Spleen (tissue), 11 donors: Measurements from ENCODE around the gene PEAK1. TPM values are rescaled to one million over a fixed set of nuclear protein-coding genes. Genes with fewer than 3 reads are reported as not detected.

ENCODE experiments used
- DNase-seq: peaks from one replicate; pipeline ENCODE4 v3.0.0-alpha.2; 2020
- H3K27ac ChIP-seq, 8 donors: fragments of 200-600 bp; sonication (generic) in 7 of 8; 1 replicate in 4 of 8; 2 replicates in 4 of 8; pipeline versions ENCODE4 v1.5.0 to v1.8.0; 2016 to 2021; ENCODE audit warnings: inconsistent platforms in 4 of 8, mild to moderate bottlenecking in 4 of 8, moderate library complexity in 1 of 8
- H3K27me3 ChIP-seq, 7 donors: fragments of 200-600 bp; sonication (generic) in 6 of 7; replicated peaks in 1 of 7; 1 replicate in 4 of 7; 2 replicates in 3 of 7; pipeline versions ENCODE4 v1.5.0 to v1.8.0; 2016 to 2021; ENCODE audit warnings: inconsistent platforms in 3 of 7, mild to moderate bottlenecking in 1 of 7
- H3K36me3 ChIP-seq, 6 donors: fragments of 200-600 bp; sonication (generic) in 5 of 6; 1 replicate in 4 of 6; 2 replicates in 2 of 6; pipeline versions ENCODE4 v1.5.0 to v1.8.0; 2016 to 2021; ENCODE audit warnings: inconsistent platforms in 2 of 6
- H3K4me1 ChIP-seq, 6 donors: fragments of 200-600 bp; sonication (generic) in 5 of 6; 1 replicate in 3 of 6; 2 replicates in 3 of 6; pipeline versions ENCODE4 v1.5.0 to v1.8.0; 2016 to 2021; ENCODE audit warnings: inconsistent platforms in 3 of 6
- H3K4me3 ChIP-seq, 8 donors: fragments of 200-600 bp; sonication (generic) in 7 of 8; 1 replicate in 4 of 8; 2 replicates in 4 of 8; pipeline versions ENCODE4 v1.5.0 to v1.8.0; 2016 to 2021; ENCODE audit warnings: inconsistent platforms in 4 of 8, mild to moderate bottlenecking in 4 of 8, moderate library complexity in 2 of 8
- H3K9me3 ChIP-seq, 8 donors: fragments of 200-600 bp; sonication (generic) in 7 of 8; 1 replicate in 4 of 8; 2 replicates in 4 of 8; pipeline versions ENCODE4 v1.5.0 to v1.8.0; 2016 to 2021; ENCODE audit warnings: inconsistent platforms in 4 of 8
- CTCF ChIP-seq, 11 experiments: fragments of 200-600 bp in 7 of 11; fragments of 450-650 bp in 4 of 11; sonication (generic) in 4 of 11; IDR thresholded peaks in 8 of 11; conservative IDR thresholded peaks in 3 of 11; 1 replicate in 7 of 11; 2 replicates in 4 of 11; pipeline versions ENCODE4 v1.4.0 to v1.8.0; 2016 to 2021; ENCODE audit warnings: antibody characterized with exemption in 11 of 11, inconsistent platforms in 4 of 11, mild to moderate bottlenecking in 1 of 11
- POLR2A ChIP-seq, 3 donors: fragments of 450-650 bp; IDR thresholded peaks; one replicate each; pipeline ENCODE4 v1.5.1; 2017; ENCODE audit warnings: antibody characterized with exemption in 3 of 3, mild to moderate bottlenecking in 1 of 3
- POLR2AphosphoS5 ChIP-seq, 3 donors: sonication (generic); formaldehyde crosslinking; IDR thresholded peaks; one replicate each; pipeline ENCODE4 v1.5.1; 2017; ENCODE audit warnings: antibody characterized with exemption in 3 of 3
- WGBS, 5 donors: extraction: QIAGEN DNeasy Blood & Tissue Kit in 3 of 5; methylation state at CpG; one replicate each; pipeline versions ENCODE4 v1.1.5 to v1.1.7; 2013 to 2018; 5-methylcytosine and 5-hydroxymethylcytosine counted together
- intact Hi-C: fragments of 100-400 bp; cut with DNase I; formaldehyde crosslinking; loops from one replicate; pipeline ENCODE4 v1.15.0; 2023; ENCODE audit warnings: low total_unique reads
- polyA plus RNA-seq, 3 donors: library from polyadenylated mRNA; stranded (reverse); fragments of 200-250 nt; gene quantifications; one replicate each; pipeline ENCODE4 v1.2.1, GENCODE V29; 2013
- total RNA-seq, 7 donors: library from RNA; depleted of rRNA in 3 of 7; stranded (reverse); fragments of >200 nt in 3 of 7; fragmentation: NEBNext Ultra II Directional in 4 of 7; extraction: Animal tissue kit (Norgen Biotek cat#: 25700) in 4 of 7; gene quantifications; one replicate each; pipeline versions ENCODE4 v1.1.0 to v1.2.1, GENCODE V29; 2016 to 2021
- donor health status: healthy with polysubstance abuse.
- donor health status: DM: no; HTN: no; CAD: no; lungs with moderate emphysema.
- donor health status: DM: no; HTN: no; CAD: no.
- donor health status: Bipolar disorder and iron deficiency.
- donor health status: healthy.
- donor health status: DM: no; HTN: no; CAD: no.
- donor health status: DM: yes; HTN: yes; CAD: no.

The PEAK1 gene
- total and polyA plus RNA-seq, 10 donors, result 5.0 to 415 (median 175) TPM

DNA sequence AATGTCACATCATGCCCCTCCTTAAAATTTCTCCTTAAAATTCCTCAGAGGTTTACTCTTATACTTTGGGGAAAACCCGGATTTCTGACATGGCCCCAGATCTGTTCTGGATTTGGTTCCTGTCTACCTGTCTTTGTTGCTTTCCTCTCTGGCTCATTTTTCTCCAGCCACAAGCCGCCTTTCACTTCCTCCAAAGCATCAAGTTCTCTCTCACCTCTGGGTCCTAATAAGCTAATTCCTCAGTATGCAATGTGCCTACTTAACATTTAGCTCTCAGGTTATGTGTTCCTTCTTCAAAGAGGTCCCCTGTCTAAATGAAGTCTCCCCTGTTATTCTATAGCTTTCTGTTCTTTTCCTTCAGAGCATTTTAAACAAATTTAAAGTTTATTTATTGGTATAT, 16.9 kb upstream of the PEAK1 start:
- intact Hi-C loops, result loop anchor here (10.0 kb wide), 1 partner anchor 48 kb away; no protein-coding TSS in a partner anchor
- WGBS, 5 donors, result 73 to 88% (median 82%) methylated on average over 2 of the region's 2 CpGs

DNA sequence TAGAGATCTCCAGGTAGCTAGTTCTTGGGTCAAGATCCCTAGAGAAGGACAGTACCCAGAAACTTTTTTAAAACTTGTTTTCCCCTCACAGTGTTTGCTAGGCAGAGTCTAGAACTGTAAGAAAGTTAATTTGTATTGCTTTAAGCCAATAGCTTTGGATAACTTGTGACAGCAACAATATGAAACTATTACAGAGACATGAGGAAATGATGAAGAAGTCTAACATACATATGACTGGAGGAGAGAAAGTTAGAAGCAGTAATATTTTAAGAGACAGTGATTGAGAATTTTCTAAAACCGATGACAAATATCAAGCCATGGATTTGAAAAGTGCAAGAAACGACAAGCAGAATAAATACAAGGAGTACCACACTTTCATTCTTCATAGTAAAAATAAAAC, 10.7 kb upstream of the PEAK1 start:
- DNase-seq, result no peak
- intact Hi-C loops, result loop anchor here (10.0 kb wide), 1 partner anchor 54 kb away; no protein-coding TSS in a partner anchor
- H3K4me3 ChIP-seq, result no peak overlapping the region
- WGBS, 5 donors, result 72 to 84% (median 82%) methylated on average over 2 of the region's 2 CpGs
- H3K27me3 ChIP-seq, result no peaks in the 10 kb centered on the region
- H3K9me3 ChIP-seq, result no peaks in the 10 kb centered on the region
- no peak overlapping the region for H3K27ac ChIP-seq
- H3K36me3 ChIP-seq, result no peaks in the 10 kb centered on the region
- H3K4me1 ChIP-seq, result peaks cover 0 to 46% (median 36%) of the 10 kb centered on the region in 6 donors
- TF ChIP-seq POLR2A (IDR thresholded peaks at IDR 0.05), result no peak
- no peak for TF ChIP-seq POLR2AphosphoS5 (IDR thresholded peaks at IDR 0.05)
- no peak for TF ChIP-seq CTCF (IDR thresholded peaks at IDR 0.05 in 8 of 11, conservative IDR thresholded peaks at IDR 0.05 in 3 of 11)

More for the DNA sequence above, 16.9 kb upstream of the PEAK1 start:
- no peak for TF ChIP-seq POLR2A (IDR thresholded peaks at IDR 0.05)
- no peak for TF ChIP-seq CTCF (IDR thresholded peaks at IDR 0.05 in 8 of 11, conservative IDR thresholded peaks at IDR 0.05 in 3 of 11)
- no peak for DNase-seq
- Histone ChIP-seq H3K27me3 (no peaks in the 10 kb centered on the region), H3K4me3 (no peak overlapping the region), H3K4me1 (peaks cover 0 to 44% (median 21%) of the 10 kb centered on the region in 6 donors), H3K36me3 (peaks cover 0 to 5% (median 0%) of the 10 kb centered on the region in 6 donors), H3K27ac (no peak overlapping the region), H3K9me3 (no peaks in the 10 kb centered on the region)

- H3K27me3 ChIP-seq, result no peaks in the 10 kb centered on the region
- H3K4me1 ChIP-seq, result peaks cover 0 to 44% (median 36%) of the 10 kb centered on the region in 6 donors
- no peaks in the 10 kb centered on the region for H3K36me3 ChIP-seq
- DNase-seq, result no peak
- no peak overlapping the region for H3K27ac ChIP-seq
- intact Hi-C loops, result loop anchor here (10.0 kb wide), 1 partner anchor 55 kb away; no protein-coding TSS in a partner anchor
- H3K9me3 ChIP-seq, result no peaks in the 10 kb centered on the region
- TF ChIP-seq POLR2A (IDR thresholded peaks at IDR 0.05) (no peak), POLR2AphosphoS5 (IDR thresholded peaks at IDR 0.05) (no peak), CTCF (IDR thresholded peaks at IDR 0.05 in 8 of 11, conservative IDR thresholded peaks at IDR 0.05 in 3 of 11) (no peak)
- WGBS, 5 donors, result 71 to 80% (median 78%) methylated on average over 2 of the region's 2 CpGs
- H3K4me3 ChIP-seq, result no peak overlapping the region
Measured at GRCh38 chr15:77430213-77430612, 10.3 kb upstream of the PEAK1 start.

DNA sequence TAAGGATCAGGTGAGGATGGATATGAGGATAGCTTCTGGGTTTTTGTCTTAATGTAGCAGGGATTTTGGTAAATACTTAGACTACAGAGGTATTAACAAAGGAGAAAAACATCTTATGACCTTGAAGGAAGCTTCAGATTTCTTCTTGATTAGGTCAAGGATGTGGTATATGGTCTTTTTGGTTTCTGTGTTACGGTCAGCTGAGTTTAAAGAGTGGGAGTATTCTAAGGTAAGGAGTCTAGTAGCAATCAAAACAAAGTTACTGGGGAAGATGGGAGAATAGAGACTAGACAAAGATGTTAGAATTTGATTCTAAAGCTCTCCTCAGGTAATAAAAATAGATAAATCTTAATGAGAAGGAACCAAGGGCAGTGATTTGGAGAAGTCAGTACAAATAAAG, 7.0 kb upstream of the PEAK1 start:
- H3K27me3 ChIP-seq, result no peaks in the 10 kb centered on the region
- H3K27ac ChIP-seq, result peak overlapping the region in 6 of 8 donors; percentile 9 to 39 (median 20)
- no peak overlapping the region for H3K4me3 ChIP-seq
- no peak for DNase-seq
- TF ChIP-seq CTCF (IDR thresholded peaks at IDR 0.05 in 8 of 11, conservative IDR thresholded peaks at IDR 0.05 in 3 of 11), result no peak
- no peak for TF ChIP-seq POLR2A (IDR thresholded peaks at IDR 0.05)
- no peak for TF ChIP-seq POLR2AphosphoS5 (IDR thresholded peaks at IDR 0.05)
- H3K36me3 ChIP-seq, result no peaks in the 10 kb centered on the region
- H3K4me1 ChIP-seq, result peaks cover 14 to 77% (median 63%) of the 10 kb centered on the region in 6 donors
- intact Hi-C loops, result no loop called here
- 39 to 76% (median 64%) methylated on average over 1 of the region's 1 CpG for WGBS, 5 donors
- H3K9me3 ChIP-seq, result no peaks in the 10 kb centered on the region
